Lung (tissue), 12 donors: ENCODE measurements around the gene CD69. TPM values are rescaled to one million over a fixed set of nuclear protein-coding genes. Genes with fewer than 3 reads are reported as not detected.

Source experiments
- ATAC-seq: fragments of 200-7000 bp; cut with Tn5 transposase; one replicate; pipeline ENCODE4 v1.9.1; 2020; ENCODE audit warnings: moderate number of reproducible peaks; ENCODE audit not compliant: insufficient read depth, low FRiP score
- DNase-seq, 3 donors: peaks; one replicate each; pipeline ENCODE4 v3.0.0-alpha.2; 2013 to 2017
- H3K27ac ChIP-seq, 2 donors: one replicate each; pipeline ENCODE4 v1.5.1; 2013; ENCODE audit warnings: mild to moderate bottlenecking in 2 of 2, moderate library complexity in 2 of 2, control low read depth in 1 of 2, inconsistent platforms in 1 of 2, low read depth in 1 of 2, low read length in 1 of 2
- H3K27me3 ChIP-seq, 3 donors: one replicate each; pipeline ENCODE4 v1.5.1; 2013; ENCODE audit warnings: low read length in 2 of 3; ENCODE audit not compliant: control insufficient read depth in 3 of 3, insufficient read depth in 3 of 3
- H3K36me3 ChIP-seq, 4 donors: one replicate each; pipeline ENCODE4 v1.5.1; 2013; ENCODE audit warnings: low read length in 4 of 4, mild to moderate bottlenecking in 1 of 4, moderate library complexity in 1 of 4; ENCODE audit not compliant: control insufficient read depth in 4 of 4, insufficient read depth in 4 of 4
- H3K4me1 ChIP-seq, 5 donors: one replicate each; pipeline ENCODE4 v1.5.1; 2013; ENCODE audit warnings: low read length in 5 of 5, mild to moderate bottlenecking in 2 of 5, moderate library complexity in 1 of 5; ENCODE audit not compliant: control insufficient read depth in 5 of 5, insufficient read depth in 5 of 5
- H3K4me3 ChIP-seq: one replicate; pipeline ENCODE4 v1.5.1; 2013; ENCODE audit warnings: mild to moderate bottlenecking, control low read depth, moderate library complexity
- H3K9ac ChIP-seq, 2 donors: one replicate each; pipeline ENCODE4 v1.5.1; 2013; ENCODE audit warnings: low read length in 2 of 2, control low read depth in 1 of 2; ENCODE audit not compliant: insufficient read depth in 1 of 2
- H3K9me3 ChIP-seq, 4 donors: one replicate each; pipeline ENCODE4 v1.5.1; 2013; ENCODE audit warnings: low read length in 3 of 4, mild to moderate bottlenecking in 1 of 4, moderate library complexity in 1 of 4; ENCODE audit not compliant: control insufficient read depth in 4 of 4, insufficient read depth in 3 of 4
- CTCF ChIP-seq: IDR thresholded peaks from 2 replicates; pipeline ENCODE4 v1.5.1; 2012; ENCODE audit warnings: mild to moderate bottlenecking; ENCODE audit errors: control extremely low read depth, extremely low read depth
- WGBS, 2 donors: extraction: QIAGEN DNeasy Blood & Tissue Kit; methylation state at CpG; one replicate each; pipeline ENCODE4 v1.1.7; 2013; 5-methylcytosine and 5-hydroxymethylcytosine counted together
- polyA plus RNA-seq, 2 donors: library from polyadenylated mRNA; stranded (reverse); fragments of 200-250 nt; gene quantifications; one replicate each; pipeline ENCODE4 v1.2.1, GENCODE V29; 2013
- total RNA-seq, 2 donors: library from RNA; depleted of rRNA in 1 of 2; stranded (reverse); fragments of >200 nt in 1 of 2; gene quantifications; one replicate each; pipeline ENCODE4 v1.2.1, GENCODE V29; 2014 to 2021
- donor health status: control.
- donor health status: control.
- donor health status: Bipolar disorder and iron deficiency.
- donor health status: healthy.
- donor health status: DM: yes; HTN: yes; CAD: no.

Gene CD69
- total and polyA plus RNA-seq, 4 donors, result 3.9 to 17.4 (median 9.7) TPM

DNA sequence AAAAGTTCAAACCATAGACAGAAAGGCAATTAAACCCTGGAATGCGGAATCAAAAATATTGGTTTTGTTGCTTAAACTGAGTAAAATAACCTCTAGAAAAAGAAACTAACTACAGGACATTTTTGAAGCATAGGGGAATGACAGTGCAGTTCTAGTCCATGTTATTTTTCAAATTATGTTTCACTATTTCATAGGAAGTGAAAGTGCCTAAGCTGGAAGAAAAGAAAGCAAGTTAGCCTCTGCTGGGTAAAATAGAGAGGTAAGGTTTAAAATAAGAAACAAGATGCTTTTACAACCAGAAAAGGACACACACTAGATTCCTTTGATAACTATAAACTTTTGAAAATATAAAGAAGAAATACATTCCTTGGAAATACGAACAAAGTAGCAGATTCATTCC is 28.9 kb downstream of the CD69 start:
- H3K9ac ChIP-seq, result no peak overlapping the region
- H3K9me3 ChIP-seq, result no peaks in the 10 kb centered on the region
- DNase-seq (no peak), ATAC-seq (no peak)
- H3K4me3 ChIP-seq, result no peak overlapping the region
- no peaks in the 10 kb centered on the region for H3K27me3 ChIP-seq
- H3K27ac ChIP-seq, result no peak overlapping the region
- WGBS, 2 donors, result 70 to 73% methylated on average over 2 of the region's 2 CpGs
- no peak for TF ChIP-seq CTCF
- H3K4me1 ChIP-seq, result peaks cover 0 to 4% (median 0%) of the 10 kb centered on the region in 5 donors
- no peaks in the 10 kb centered on the region for H3K36me3 ChIP-seq

DNA sequence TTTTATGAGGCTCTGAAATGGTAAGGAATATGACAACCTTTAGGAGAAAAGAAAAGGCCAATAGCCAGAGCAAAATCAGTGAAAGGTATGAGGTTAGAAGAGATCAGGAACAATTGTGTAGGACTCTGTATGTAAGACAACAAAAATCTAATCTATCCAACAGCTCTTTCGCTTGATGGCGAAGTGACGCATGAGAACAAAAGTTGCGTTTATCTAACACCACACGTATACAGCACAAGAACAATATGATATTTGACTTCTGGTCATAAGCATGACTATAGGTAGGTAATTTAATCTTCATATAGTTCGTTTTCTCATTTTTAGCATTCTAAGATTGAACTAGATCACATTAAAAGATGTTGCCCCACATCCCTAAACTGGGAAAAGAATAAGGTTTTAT is 29.3 kb downstream of the CD69 start:
- H3K27me3 ChIP-seq, result no peaks in the 10 kb centered on the region
- no peaks in the 10 kb centered on the region for H3K9me3 ChIP-seq
- 66 to 74% methylated on average over 6 of the region's 6 CpGs for WGBS, 2 donors
- H3K4me3 ChIP-seq, result no peak overlapping the region
- H3K9ac ChIP-seq, result no peak overlapping the region
- H3K27ac ChIP-seq, result no peak overlapping the region
- DNase-seq, result no peak
- TF ChIP-seq CTCF, result no peak
- no peak for ATAC-seq
- H3K4me1 ChIP-seq, result no peaks in the 10 kb centered on the region
- H3K36me3 ChIP-seq, result no peaks in the 10 kb centered on the region

DNA sequence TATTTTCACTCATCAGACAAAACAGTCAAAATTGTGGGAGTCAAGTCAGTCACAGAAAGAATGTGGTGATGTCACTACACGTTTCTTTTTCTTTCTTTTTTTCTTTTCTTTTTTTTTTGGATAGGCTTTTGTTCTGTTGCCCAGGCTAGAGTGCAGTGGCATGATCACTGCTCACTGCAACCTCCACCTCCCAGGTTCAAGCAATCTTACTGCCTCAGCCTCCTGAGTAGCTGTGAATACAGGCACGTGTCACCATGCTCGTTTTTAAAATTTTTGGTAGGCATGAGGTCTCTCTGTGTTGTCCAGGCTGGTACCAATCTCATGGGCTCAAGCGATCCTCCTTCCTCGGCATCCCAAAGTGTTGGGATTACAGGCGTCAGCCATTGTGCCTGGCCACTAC is 30.1 kb downstream of the CD69 start:
- no peak for DNase-seq
- Histone ChIP-seq H3K9me3 (no peaks in the 10 kb centered on the region), H3K27ac (no peak overlapping the region), H3K27me3 (no peaks in the 10 kb centered on the region), H3K9ac (no peak overlapping the region), H3K36me3 (no peaks in the 10 kb centered on the region), H3K4me1 (no peaks in the 10 kb centered on the region), H3K4me3 (no peak overlapping the region)
- ATAC-seq, result no peak
- no peak for TF ChIP-seq CTCF
- 85 to 91% methylated on average over 6 of the region's 6 CpGs for WGBS, 2 donors

DNA sequence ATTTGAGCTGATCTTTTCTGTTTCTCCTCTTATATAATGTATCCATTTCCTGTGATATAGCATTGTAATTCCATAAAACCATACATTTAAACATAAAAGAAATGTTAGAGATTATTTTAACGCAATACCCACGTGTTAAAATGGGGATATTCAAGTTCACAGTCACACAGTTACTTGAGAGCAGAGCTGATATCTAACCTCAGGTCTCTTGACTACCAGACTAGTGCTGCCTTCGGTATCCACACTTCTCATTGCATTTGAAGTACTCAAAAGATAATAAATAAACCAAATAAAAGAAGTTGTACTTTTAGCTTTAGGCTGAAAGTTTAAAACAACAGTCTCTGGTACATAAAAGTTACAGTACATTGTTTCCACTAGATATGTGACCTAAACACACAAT is 30.7 kb downstream of the CD69 start:
- 59 to 70% methylated on average over 3 of the region's 3 CpGs for WGBS, 2 donors
- DNase-seq, result no peak
- Histone ChIP-seq H3K36me3 (no peaks in the 10 kb centered on the region), H3K4me1 (no peaks in the 10 kb centered on the region), H3K27ac (no peak overlapping the region), H3K9ac (no peak overlapping the region), H3K4me3 (no peak overlapping the region), H3K27me3 (no peaks in the 10 kb centered on the region), H3K9me3 (no peaks in the 10 kb centered on the region)
- ATAC-seq, result no peak
- TF ChIP-seq CTCF, result no peak
